Skin epidermis (tissue), 12 donors: ENCODE measurements around the gene PLCG1.
A peak's percentile ranks its signal among the peaks of the same experiment; 100 is the strongest.

Experiments
- H3K27ac ChIP-seq, 21 experiments: fragments of 200-600 bp; sonication (generic) in 11 of 21; one replicate each; pipeline ENCODE4 v1.5.0; 2020; ENCODE audit warnings: mild to moderate bottlenecking in 3 of 21, inconsistent platforms in 2 of 21, moderate library complexity in 2 of 21
- H3K4me3 ChIP-seq, 7 experiments: fragments of 200-600 bp; sonication (generic) in 2 of 7; one replicate each; pipeline ENCODE4 v1.5.0; 2020; ENCODE audit warnings: inconsistent platforms in 2 of 7, mild to moderate bottlenecking in 2 of 7, moderate library complexity in 1 of 7

PLCG1 gene

DNA sequence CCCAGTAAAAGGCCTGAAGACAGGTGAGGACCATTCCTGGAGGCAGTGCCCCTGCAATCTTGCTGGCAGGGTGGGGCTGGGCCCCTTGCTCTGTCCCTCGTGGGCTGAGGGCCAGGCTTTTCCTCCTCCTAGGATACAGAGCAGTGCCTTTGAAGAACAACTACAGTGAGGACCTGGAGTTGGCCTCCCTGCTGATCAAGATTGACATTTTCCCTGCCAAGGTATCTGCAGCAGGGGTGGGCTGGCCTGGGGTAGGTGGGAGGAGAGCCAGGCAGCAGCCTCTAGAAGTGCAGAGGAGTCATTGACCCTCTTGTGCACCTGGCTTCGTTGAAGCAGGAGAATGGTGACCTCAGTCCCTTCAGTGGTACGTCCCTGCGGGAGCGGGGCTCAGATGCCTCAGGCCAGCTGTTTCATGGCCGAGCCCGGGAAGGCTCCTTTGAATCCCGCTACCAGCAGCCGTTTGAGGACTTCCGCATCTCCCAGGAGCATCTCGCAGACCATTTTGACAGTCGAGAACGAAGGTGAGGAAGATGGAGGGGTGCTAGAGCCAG lies 36.5 kb downstream of the PLCG1 start:
- Histone ChIP-seq H3K27ac (peak overlapping the region in 11 of 21 experiments; percentile 14 to 67 (median 52)), H3K4me3 (no peak overlapping the region)

DNA sequence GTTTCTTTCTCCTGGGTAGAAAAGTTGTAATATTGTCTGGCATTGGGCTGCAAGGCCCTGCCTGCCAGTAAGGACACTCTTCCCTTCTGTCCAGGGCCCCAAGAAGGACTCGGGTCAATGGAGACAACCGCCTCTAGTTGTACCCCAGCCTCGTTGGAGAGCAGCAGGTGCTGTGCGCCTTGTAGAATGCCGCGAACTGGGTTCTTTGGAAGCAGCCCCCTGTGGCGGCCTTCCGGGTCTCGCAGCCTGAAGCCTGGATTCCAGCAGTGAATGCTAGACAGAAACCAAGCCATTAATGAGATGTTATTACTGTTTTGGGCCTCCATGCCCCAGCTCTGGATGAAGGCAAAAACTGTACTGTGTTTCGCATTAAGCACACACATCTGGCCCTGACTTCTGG lies 37.0 kb downstream of the PLCG1 start:
- Histone ChIP-seq H3K27ac (peak overlapping the region in 9 of 21 experiments; percentile 0 to 67 (median 57)), H3K4me3 (no peak overlapping the region)

DNA sequence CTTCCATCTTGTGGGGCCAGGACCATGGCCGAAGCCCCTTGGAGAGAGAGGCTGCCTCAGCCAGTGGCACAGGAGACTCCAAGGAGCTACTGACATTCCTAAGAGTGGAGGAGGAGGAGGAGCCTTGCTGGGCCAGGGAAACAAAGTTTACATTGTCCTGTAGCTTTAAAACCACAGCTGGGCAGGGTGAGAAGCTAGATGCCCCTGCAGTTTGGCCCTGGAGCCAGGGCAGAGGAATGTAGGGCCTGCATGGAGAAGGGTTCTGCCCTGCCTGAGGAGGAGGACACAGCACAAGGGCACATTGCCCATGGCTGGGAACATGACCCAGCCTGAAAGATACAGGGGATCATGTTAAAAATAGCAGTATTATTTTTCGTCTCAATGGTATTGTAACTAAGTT lies 37.4 kb downstream of the PLCG1 start:
- Histone ChIP-seq H3K4me3 (no peak overlapping the region), H3K27ac (peak overlapping the region in 10 of 21 experiments; percentile 28 to 67 (median 56))

DNA sequence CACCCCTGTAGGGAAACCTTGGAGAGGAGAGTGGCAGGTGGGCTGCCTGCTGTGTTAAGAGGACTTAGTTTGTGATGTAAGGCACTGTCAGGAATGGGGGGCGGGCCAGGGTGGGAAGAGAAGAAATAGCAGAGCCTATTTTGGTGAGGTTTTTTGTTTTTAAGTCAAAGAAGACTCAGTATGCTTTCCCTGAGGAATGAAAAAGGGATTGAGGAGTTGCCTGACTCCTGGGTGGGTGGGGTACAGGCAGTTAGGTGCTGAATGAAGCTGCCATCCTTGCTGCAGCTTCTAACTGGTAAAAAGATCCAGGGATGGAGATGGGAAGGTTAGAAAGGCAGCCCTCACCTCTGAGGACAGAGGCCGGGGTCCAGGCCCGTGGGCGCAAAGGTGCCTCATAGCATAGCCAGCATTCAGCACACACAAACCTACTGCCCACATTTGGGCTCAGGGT lies 37.9 kb downstream of the PLCG1 start:
- Histone ChIP-seq H3K4me3 (no peak overlapping the region), H3K27ac (peak overlapping the region in 9 of 21 experiments; percentile 31 to 67 (median 57))

DNA sequence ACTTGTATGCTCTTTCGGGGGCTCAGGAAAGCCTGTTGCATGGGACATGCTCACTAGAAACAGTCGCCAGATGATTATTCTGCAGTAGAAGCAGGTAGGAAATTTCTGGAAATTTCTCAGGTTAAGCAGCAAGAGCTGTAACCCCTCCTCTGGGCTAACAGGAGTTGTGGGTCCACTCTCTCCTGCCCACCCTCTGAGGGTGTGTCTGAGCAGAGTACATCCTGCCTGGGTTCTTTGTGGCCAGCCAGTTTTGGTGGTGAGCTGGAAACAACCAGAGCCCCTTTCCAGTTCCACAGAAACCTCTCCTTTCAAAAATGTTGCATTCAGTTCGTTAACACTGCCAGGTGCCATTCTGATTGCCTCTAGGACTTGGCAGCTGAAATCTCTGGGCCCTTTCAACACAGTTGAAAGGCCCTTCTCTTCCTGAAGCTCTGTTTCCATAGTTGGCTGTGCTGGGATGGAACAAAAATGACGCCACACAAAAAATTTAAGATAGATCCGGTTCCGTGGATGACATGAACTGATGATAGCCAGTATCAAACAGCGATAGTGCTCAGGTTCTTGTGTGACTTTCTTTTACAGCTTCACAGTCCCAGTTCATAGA lies 38.5 kb downstream of the PLCG1 start:
- peak overlapping the region in 9 of 21 experiments; percentile 26 to 67 (median 57) for H3K27ac ChIP-seq
- no peak overlapping the region for H3K4me3 ChIP-seq

DNA sequence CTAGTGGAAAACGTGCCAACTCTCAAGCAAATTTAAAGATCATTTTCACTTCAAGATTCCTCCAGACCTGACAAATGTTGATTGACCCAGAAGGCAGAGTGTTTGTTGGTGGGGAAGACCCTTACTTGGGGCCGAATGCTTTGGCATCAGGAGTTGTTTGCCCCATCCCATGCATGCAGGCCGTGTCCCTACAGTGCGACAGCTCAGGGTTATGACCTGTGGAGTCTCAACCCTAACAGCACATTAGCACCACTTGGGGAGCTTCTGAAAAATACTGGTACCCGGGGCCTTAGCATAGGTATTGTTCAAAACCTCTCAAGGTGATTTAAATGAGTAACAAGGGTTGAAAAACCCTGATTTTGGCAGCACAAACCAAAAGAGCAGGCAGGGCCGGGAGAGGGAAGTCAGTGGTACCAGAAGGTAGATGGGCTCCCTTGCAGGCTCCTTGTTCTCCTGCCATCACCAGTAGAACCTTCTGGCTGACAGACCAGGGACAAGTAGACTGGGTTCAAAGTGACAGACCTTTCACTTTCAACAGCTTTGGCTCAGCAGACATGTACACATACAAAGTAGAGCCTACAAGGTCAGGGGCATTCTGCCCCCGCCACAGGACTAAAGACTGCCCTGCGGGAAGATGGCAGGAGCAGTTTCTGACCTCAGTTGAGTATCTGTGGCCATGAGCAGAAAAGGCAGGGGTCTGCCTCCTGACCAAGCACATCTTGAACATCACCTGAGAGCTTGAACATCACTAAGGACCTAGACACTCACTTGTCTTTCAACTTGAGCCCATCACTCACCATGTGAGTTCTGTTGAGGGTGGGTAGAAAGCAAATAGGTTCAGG lies 39.6 kb downstream of the PLCG1 start:
- Histone ChIP-seq H3K4me3 (no peak overlapping the region), H3K27ac (peak overlapping the region in 12 of 21 experiments; percentile 4 to 69 (median 40))

DNA sequence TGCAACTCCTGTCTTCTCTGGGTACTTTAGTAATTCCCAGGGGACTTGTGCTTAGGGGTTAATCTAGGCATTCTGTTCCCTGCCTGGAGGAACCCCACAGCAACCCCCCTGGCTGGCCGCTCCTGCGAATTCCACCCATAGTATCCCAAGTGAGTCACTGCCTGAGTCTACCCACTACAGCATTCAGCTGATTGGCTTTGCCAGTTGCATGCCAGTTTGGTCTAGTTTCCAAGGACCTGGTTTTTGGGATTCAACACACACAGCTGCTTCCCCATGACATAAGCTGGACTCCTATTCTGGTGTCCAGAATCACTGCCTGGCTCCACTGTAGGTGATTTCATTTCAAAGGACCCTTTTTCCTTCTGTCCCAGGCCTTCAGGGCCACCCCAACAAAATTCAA lies 40.3 kb downstream of the PLCG1 start:
- H3K27ac ChIP-seq, result peak overlapping the region in 17 of 21 experiments; percentile 4 to 69 (median 37)
- H3K4me3 ChIP-seq, result no peak overlapping the region

DNA sequence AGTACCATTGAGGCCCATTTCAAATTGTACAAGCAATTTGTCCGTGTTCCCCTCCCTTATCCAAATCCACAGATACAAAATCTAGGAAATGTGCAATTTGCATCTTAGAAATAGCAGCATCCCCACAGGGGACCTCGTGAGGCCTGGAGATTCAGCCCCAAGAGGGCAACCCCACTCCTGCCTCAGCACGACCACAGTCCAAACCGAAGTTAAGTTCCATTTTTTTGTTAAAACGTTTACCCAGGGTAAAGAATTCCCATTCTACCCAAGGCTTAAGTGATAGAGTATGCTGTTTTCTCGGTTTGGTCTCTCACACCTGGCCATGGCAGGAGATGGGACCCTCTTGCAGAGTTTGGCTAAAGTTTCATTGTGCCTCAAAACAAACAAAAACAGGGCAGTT lies 41.2 kb downstream of the PLCG1 start:
- Histone ChIP-seq H3K4me3 (no peak overlapping the region), H3K27ac (peak overlapping the region in 10 of 21 experiments; percentile 0 to 69 (median 26))

DNA sequence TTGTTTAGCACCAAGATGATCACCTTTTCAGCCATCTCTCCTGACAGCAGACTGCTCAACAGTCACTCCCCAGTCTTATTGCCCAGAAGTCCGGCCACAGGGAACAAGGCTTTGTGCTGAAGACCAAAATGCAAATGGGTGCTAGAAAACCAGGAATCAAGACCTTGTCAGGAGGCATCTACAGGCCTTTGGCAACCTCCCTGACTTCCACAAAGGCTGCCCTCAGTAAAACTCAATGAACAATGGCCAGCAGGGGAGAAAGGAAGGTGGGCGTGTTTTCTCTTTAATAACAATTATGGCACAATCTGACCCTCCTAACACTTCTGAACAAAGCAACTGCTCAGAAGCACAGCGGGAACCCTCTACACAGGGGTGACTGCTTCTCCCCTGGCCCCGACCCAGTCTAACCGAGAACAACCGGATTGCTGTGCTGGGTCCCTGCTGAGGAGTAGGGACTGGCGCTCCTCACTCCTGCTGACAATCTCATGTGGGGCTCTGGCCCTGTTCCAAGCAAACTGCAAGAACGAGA lies 41.6 kb downstream of the PLCG1 start:
- Histone ChIP-seq H3K4me3 (no peak overlapping the region), H3K27ac (peak overlapping the region in 10 of 21 experiments; percentile 0 to 69 (median 26))

DNA sequence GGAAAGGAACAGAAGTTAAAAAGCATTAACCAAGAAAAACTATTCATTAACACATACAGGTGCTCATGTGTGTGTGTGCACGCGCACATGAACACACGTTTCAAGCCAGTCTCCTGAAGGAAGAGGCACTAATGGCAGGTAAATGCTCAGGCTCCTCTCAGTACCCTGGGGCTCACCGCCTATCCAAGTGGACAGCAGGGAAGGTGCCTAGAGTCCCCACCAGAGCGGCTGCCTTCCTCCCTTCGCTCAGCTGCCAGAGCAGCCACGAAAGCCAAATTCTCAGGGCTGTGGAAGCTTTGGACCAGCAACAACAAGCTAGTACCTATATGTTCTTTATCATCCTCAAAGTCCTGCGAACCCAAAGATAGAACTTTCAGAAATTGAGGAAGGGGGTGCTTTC lies 42.6 kb downstream of the PLCG1 start:
- H3K27ac ChIP-seq, result peak overlapping the region in 1 of 21 experiments; percentile 18
- H3K4me3 ChIP-seq, result no peak overlapping the region

DNA sequence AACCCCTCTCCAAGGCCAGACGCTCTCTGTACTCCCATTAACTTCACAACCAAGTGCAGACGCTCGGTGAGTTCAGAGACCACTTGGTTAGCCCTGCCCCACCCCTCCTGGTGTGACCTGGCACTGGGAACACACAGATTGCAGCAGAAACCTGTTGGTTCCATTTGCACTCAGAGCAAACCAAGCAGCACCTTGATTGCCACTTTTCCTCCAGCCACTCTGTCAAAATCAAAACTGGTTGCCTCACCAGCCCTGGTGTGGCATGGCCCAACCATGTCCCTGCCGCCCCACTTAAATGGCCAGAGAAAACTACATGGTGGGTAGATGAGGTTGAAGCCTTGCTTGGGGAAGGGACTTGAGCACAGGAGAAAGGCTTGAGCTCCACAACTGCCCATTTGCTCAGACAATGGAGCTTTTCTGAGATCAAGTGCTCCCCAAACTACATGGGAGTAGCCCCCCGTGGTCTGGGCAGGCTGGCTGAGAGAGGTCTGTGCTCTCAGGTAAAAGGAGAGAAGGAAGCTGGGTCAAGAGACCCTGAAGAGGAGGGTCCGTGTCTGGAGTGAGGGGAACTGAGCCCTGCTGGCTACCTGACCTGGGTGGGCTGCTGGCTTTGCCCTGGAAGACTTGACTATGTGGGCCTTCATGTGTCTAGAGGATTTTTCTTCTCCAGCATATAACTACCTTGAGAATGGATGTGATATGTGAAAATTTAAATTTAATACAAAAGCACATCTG lies 43.4 kb downstream of the PLCG1 start:
- Histone ChIP-seq H3K27ac (peak overlapping the region in 2 of 21 experiments; percentile 1 to 9), H3K4me3 (no peak overlapping the region)

DNA sequence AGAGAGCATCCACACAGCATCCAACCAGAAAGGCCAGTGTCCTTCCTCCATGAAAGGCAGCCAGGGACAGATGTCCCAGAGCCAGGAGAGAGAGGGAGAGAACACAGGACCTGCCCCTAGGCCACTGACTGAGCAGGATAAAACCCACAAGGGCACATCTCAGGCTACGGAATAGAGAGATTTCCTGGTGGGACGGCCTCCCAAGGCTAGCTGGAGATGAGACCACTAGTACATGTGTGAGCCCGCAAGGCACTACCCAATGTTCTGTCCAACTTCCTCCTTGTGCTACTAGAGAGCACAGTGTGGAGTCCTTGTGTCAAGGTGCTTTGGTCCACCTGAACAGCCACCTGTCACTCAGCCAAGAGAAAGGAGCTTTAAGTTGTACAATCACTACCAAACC lies 44.2 kb downstream of the PLCG1 start:
- Histone ChIP-seq H3K27ac (no peak overlapping the region), H3K4me3 (no peak overlapping the region)

DNA sequence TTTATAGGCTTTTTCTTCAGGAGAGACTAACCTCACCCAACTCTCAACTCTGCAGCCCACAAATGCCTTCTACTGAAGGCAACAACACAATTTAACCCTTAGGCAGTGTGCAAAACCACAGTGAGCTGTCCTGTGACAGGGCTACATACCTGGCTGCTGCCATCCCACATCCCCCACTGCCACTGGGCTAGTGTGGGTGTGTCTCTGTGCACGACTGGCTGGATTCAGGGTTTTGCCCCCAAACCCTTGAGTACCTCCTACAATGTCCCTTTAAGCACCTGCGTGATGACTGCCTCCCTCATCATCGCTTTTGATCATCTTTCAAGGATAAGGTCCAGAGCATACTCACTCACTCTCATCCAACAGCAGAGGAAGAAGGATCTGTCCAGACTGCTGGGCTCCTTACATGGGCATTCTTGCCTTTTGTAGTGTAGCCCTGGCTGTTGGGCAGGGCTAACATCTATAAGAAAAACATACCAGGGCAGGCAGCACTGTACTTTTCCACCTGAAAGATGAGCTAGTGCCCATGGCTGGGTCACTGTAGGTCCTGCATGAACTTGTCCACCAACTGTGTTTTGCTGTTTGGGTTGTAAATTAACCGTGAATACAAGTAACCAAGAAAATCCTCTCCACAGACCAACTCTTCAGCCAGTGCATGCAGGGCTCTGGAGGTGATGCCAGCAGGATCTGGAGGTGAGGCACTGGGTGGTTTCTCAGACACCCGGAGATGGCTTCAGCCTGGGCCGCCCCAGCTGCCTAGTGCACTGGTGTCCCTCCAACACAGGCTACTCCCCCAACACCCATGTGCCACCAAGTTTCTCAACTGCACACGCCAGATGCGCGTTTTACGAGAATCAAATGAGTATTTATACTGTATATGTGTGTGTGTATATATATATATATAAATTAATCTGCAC lies 45.2 kb downstream of the PLCG1 start:
- no peak overlapping the region for H3K4me3 ChIP-seq
- no peak overlapping the region for H3K27ac ChIP-seq

DNA sequence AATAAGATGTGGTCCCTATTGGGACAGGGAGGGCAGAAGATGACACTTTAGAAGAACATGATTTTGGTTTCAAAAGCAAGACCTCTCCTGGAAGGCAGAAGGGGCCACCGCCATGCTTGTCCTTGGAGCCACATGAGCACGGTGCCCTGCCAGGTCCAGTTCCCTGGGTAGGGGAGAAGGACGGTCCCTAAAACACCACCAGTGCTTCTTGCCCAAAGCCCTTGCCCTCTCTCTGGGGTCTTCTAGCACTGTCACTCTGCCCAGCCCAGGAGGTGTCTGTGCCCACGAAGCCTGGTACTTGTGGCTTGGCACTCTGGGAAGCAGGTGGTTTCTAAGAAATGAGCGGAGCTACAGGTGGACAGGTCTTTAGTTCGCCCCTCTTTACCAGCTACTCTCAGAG lies 46.0 kb downstream of the PLCG1 start:
- Histone ChIP-seq H3K4me3 (no peak overlapping the region), H3K27ac (no peak overlapping the region)

DNA sequence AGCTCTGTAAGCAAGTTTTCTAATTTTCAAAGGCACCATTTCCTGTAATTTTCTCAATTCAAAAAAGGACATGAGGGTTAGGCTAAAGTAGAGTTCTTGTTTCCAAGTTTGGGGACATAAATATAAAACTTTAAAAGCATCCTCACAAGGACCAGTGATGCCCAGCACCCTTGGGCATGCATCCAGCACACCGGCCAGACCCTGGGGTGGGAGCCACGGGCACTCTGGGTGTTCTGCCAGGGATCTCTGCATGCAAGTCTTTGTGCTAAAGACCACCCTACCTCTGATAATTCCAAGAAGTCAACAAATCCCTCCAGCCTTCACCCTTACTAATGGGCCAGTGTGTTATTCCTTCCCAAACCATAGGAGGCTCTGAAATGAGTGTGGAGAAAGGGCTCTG lies 46.5 kb downstream of the PLCG1 start:
- Histone ChIP-seq H3K27ac (no peak overlapping the region), H3K4me3 (no peak overlapping the region)

DNA sequence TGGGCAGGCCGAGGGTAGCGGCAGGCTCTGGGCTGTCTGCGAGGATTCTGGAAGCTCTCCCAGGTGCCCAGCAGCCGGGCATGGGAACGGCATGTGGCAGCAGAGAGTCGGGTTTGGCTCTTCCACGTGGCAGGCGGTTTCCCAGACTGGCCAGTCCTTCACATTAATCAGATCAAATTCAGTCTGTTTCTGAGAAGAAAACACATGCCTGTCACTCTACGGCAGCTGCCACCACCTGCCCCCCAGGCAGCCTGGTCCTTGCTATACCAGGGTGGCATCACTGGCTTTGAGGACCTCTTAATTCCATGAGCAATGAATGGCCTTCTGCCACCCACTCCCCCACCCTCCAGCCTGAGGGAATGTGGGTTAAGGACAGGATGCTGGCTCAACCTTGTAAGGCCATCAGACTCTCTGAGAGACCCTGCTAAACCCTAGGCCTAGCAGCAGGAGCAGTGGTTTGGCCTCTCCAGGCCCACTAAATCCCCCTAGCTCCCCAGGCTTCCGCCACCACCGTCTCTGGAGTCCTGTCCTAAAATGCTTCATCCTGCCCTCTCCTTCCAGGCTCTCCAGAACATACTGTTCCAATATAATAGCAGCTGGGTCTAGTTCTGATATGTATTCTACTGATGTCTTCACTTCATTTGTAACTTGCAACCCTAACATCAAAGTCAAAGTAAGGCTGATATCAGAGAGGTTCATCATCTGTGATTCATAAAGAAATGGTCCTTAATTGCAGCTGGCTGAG lies 47.8 kb downstream of the PLCG1 start:
- no peak overlapping the region for H3K4me3 ChIP-seq
- no peak overlapping the region for H3K27ac ChIP-seq

DNA sequence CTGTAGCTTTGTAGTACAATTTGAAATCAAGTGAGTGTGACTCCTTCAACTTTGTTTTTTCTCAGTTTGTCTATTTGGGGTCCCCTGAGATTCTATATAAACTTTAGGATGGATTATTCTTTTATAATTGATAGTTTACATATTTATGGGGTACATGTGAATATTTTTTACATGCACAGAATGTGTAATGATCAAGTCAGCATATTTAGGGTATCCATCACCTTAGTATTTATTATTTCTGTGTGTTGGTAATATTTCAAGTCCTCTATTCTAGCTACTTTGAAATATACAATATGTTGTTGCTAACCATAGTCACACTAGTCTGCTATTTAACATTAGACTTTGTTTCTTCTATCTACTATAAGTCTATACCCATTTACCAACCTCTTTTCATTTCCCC lies 50.3 kb downstream of the PLCG1 start:
- H3K27ac ChIP-seq, result no peak overlapping the region

More for the DNA sequence above, 50.3 kb downstream of the PLCG1 start:
- no peak overlapping the region for H3K4me3 ChIP-seq
